ENCODE data around the gene QKI. TPM values are rescaled to one million over a fixed set of nuclear protein-coding genes. Genes with fewer than 3 reads are reported as not detected.

Gene QKI
- total and polyA plus RNA-seq, 2 donors (not counting 3 experiments of a cell fraction or from before 2014, with no cell fraction given) = 178 to 232 TPM

DNA sequence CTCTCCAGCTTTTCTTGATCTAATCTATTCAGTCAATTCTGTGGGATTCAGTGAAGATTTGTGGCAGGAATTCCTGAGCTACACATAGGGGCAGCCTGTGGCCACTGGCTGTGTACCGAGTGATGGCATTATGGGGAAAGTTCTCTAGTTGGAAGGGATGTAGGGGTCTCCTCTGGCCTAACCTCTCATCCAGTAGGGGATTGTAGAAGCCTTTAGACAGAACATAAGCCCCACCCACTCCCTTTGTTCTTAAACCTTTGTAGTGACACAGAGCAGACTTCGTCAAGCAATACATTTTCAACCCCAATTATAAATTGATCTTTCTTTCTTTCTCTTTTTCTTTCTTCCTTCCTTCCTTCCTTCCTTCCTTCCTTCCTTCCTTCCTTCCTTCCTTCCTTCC lies 188.9 kb downstream of the QKI start:
- intact Hi-C loops (cut with micrococcal nuclease) = no loop called here
- ChIA-PET POLR2A (no interaction called here), CTCF (interaction anchor here (0.7 kb wide), 1 partner anchor 171 kb away, joined by 4 read pairs; no protein-coding TSS in a partner anchor)
- Histone ChIP-seq H3K4me1 (ENCODE audit: control insufficient read depth, extremely low read depth, insufficient read depth, low read length) (no peaks in the 10 kb centered on the region), H3K9ac (replicated peaks; ENCODE audit: extremely low read depth, insufficient read depth, low read length) (no peak overlapping the region), H3K9me3 (replicated peaks; ENCODE audit: control insufficient read depth, insufficient read depth, low read length) (no peaks in the 10 kb centered on the region), H3K4me2 (ENCODE audit: insufficient read depth, low read length) (no peak overlapping the region), H3K9me1 (replicated peaks; ENCODE audit: control insufficient read depth, extremely low read depth, insufficient read depth, low read length) (no peaks in the 10 kb centered on the region), H2AFZ (ENCODE audit: low read depth, low read length) (no peak overlapping the region), H3K4me3 (replicated peaks in 1 of 3; ENCODE audit: insufficient read depth in 1 of 3, low read depth in 1 of 3, low read length in 3 of 3) (no peak overlapping the region), H4K20me1 (replicated peaks; ENCODE audit: control insufficient read depth, extremely low read depth, insufficient read depth, low read length) (no peaks in the 10 kb centered on the region), H3K27me3 (ENCODE audit: control insufficient read depth in 2 of 2, insufficient read depth in 2 of 2, low read length in 2 of 2) (peaks cover 0 to under 1% of the 10 kb centered on the region in 2 experiments), H3K27ac (ENCODE audit: insufficient read depth, low read depth, low read length) (no peak overlapping the region), H3K79me2 (ENCODE audit: control insufficient read depth, insufficient read depth, low read length) (no peaks in the 10 kb centered on the region), H3K36me3 (ENCODE audit: control insufficient read depth in 2 of 2, extremely low read depth in 1 of 2, insufficient read depth in 2 of 2, low read length in 2 of 2) (no peaks in the 10 kb centered on the region)
- no TSS peak for BruUV-seq (replicated peaks)
- no peak for DNase-seq (ENCODE audit: low read depth, low spot score)
- FAIRE-seq = no peak
- TF ChIP-seq POLR2A (IDR thresholded peaks at IDR 0.05; ENCODE audit: low read depth, low read length) (no peak), JUN (IDR thresholded peaks at IDR 0.05; ENCODE audit: borderline replicate concordance, insufficient read depth, insufficient read length, low read depth) (no peak), EZH2 (IDR thresholded peaks at IDR 0.05; ENCODE audit: borderline replicate concordance, low read depth, low read length, severe bottlenecking) (no peak)
- TF ChIP-seq, protein P1, sequence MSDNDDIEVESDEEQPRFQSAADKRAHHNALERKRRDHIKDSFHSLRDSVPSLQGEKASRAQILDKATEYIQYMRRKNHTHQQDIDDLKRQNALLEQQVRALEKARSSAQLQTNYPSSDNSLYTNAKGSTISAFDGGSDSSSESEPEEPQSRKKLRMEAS (IDR thresholded peaks at IDR 0.05; ENCODE audit: insufficient read depth, insufficient read length) = no peak
- TF ChIP-seq, protein P2, sequence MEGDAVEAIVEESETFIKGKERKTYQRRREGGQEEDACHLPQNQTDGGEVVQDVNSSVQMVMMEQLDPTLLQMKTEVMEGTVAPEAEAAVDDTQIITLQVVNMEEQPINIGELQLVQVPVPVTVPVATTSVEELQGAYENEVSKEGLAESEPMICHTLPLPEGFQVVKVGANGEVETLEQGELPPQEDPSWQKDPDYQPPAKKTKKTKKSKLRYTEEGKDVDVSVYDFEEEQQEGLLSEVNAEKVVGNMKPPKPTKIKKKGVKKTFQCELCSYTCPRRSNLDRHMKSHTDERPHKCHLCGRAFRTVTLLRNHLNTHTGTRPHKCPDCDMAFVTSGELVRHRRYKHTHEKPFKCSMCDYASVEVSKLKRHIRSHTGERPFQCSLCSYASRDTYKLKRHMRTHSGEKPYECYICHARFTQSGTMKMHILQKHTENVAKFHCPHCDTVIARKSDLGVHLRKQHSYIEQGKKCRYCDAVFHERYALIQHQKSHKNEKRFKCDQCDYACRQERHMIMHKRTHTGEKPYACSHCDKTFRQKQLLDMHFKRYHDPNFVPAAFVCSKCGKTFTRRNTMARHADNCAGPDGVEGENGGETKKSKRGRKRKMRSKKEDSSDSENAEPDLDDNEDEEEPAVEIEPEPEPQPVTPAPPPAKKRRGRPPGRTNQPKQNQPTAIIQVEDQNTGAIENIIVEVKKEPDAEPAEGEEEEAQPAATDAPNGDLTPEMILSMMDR (IDR thresholded peaks at IDR 0.05; ENCODE audit: extremely low read depth in 1 of 2, insufficient read depth in 1 of 2, low read depth in 1 of 2, low read length in 2 of 2) = no peak
- dilution Hi-C loops (cut with MboI; ENCODE audit: extremely low pct_ligation_motif_present, low sequenced_read_pairs) = no loop called here

All from endothelial cell of umbilical vein (primary cell).